HG03066 (cell line): ENCODE data around the gene PIWIL4.
"Not testable (repeated sequence)": the region's sequence is repeated elsewhere in the genome, so short reads cannot be mapped to it uniquely, and the experiment has no call there.

Source experiments
- ATAC-seq: cut with Tn5 transposase; IDR thresholded peaks from one replicate; pipeline ENCODE4 v1.9.1; 2021; ENCODE audit warnings: low read depth; ENCODE audit not compliant: unreplicated experiment

PIWIL4 gene

DNA sequence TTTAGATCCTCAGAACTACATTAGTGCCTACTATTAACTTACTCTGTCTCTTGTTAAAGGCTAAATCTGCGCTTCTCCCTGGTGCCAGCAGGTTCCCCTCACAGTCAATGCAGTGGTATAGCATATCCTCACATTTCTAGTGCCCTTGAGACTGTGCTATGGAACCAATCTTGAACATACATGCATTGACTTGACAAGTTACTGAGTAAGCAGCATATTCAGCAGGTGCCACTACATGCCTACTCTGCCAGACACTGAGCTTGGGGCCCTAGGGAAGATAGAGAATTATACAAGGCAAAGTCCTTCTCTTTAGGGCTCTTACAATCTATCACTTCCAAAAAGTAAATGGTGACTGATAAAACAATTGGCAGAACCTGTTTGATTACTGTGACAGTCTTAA is 20.3 kb upstream of the PIWIL4 start:
- ATAC-seq, result no peak

DNA sequence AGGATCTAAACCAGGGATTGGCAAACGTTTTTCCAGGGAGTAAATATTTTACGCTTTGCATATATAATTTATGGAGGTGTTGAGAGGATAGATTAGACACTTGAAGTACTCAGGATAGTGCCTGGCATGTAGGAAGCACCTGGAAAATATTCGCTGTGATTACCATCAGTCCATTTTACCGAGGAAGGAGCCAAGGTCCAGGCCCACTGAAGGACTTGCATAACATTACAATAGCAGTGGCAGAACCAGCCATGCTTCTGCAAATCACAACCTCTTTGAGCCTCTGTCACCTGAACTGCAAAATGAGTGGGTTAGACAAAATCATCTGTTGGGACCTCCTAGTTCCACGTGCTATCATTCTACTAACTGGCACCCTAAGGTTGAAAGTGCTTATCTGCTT is 18.0 kb upstream of the PIWIL4 start:
- no peak for ATAC-seq

DNA sequence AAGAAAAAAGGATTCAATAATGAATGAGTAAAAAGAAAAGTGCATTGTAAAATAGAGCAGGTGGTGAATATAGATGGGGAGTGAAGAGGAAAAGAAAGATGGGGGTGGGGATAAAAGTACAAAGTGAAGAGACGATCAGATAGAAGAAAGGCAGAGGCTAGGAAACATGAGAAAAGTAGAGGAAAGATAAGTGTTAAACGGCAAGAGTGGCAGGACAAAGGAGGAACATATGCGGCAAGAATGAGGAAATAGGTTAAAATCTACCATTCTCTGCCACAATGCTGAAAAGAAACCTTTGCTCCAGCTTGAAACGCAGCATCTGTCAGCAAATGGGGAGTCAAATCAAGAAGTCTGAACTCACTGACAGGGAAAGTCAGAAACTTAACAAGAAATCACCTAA is 16.7 kb upstream of the PIWIL4 start:
- ATAC-seq, result no peak

DNA sequence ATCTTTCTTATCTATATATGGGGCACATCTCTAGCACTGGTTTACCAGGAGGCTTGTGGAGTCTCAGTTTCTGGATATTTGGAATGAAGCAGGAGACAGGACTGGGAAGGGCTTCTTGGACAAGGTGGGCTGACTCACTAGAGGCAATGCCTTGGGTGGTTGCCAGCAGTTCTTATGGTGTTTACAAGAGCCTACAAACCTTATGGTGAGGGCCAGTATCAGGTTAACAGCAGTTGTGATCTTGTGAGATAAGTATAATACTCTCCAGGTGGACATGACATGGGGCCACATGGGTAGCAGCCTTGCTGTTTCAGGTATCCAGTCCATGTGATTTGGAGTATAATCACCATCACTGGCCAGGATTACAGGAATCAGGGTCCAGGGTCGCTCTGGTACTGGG is 13.2 kb upstream of the PIWIL4 start:
- ATAC-seq, result no peak

DNA sequence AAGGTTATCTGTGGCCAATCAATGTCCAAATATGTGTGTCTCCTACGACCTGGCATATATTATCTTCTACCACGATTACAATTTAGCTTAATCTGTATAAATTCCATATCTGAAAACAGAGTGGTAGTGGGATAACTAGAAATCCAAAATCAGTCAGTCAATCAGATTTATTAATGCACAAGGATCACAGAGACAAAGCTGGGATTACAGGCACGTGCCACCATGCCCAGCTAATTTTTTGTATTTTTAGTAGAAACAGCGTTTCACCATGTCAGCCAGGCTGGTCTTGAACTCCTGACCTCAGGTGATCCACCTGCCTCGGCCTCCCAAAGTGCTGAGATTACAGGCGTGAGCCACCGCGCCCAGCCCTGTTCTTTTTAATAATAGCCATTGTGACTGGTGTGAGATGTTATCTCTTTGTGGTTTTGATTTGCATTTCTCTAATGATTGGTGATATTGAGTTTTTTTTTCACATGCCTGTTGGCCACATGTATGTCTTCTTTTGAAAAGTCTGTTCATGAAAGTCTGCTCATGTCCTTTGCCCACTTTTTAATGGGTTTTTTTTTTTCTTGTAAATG is 11.3 kb upstream of the PIWIL4 start:
- not testable (repeated sequence) for ATAC-seq

DNA sequence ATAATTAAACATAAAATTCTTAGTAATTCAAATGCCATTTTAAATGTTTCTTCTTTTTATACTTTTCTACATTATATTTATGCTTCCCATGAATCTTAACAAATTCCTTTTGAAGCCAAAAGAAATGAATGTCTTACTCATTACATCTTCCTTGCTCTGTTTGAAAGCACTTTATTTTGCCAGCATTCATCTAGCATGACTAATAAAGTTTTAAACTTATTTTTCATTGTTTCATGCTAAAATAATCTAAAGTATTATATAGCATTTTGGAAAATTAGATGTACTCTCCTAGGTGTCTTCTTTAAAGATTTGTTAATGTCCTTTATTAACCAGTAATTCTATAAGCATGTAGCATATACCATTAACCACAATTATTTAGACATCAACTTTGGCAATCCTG is 9.7 kb upstream of the PIWIL4 start:
- ATAC-seq, result no peak

DNA sequence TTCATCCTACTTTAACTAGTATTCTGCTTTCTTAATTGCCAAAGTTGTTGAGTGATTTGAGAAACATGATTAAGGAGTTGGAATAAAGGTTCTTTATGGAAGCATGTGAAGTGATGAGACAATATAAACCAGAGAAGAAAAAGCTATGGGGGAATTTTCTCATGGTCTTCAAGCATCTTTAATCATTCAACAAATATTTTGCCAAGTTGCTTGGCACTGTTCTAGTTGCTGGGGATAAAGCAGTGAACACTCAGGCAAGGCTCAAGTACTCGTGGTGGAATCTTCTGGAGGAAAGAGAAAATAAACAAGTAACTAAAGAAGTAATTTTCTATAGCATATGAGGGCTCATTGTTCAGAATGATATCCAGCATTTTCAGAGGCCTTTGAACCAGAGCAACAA is 9.2 kb upstream of the PIWIL4 start:
- no peak for ATAC-seq

DNA sequence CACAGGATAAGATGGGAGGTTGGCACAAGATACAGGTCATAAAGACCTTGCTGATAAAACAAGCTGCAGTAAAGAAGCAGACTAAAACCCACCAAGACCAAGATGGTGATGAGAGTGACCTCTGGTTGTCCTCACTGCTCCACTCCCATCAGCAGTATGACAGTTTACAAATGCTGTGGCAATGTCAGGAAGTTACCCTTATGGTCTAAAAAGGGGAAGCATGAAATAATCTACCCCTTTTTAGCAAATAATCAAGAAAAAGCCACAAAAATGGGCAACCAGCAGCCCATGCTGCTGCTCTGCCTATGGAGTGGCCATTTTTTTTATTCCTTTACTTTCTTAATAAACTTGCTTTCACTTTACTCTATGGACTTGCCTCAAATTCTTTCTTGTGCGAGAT is 8.7 kb upstream of the PIWIL4 start:
- ATAC-seq, result no peak

DNA sequence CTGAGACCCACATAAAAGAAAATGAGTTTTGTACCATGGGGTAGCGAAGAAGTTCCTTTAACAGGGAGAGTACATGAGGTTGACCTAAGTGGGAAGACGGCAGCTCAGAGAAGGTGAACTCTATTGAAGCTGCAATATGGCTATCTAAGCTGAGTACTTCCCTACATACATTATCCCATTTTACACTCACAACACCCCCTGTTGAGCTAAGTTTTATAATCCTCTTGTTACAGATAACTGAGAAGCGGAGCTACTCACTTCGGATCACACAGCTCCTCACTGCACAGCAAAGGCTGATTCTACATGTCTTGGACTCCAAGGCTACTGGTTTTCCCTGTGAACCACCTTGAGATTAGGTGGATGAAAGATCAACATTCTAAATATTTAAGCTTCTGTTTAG is 8.2 kb upstream of the PIWIL4 start:
- ATAC-seq, result no peak

DNA sequence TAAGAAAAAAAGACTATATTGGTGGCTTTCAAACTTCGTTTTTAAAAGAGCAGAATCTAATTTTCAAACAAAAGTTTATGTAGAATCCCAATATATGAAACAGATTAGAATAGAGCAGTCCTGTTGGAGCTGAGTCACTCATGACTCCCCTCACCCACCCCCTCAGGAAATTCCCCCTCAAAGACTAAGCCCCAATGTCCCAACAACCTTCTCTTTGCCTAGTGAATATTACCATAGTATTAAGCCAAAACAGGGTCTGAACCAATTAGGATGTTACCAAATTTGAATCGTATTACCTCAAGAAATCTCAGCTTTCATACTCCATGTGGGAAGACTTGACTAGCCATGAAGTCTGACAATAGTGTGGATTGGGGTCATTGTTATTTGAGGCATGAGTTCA is 7.8 kb upstream of the PIWIL4 start:
- no peak for ATAC-seq

DNA sequence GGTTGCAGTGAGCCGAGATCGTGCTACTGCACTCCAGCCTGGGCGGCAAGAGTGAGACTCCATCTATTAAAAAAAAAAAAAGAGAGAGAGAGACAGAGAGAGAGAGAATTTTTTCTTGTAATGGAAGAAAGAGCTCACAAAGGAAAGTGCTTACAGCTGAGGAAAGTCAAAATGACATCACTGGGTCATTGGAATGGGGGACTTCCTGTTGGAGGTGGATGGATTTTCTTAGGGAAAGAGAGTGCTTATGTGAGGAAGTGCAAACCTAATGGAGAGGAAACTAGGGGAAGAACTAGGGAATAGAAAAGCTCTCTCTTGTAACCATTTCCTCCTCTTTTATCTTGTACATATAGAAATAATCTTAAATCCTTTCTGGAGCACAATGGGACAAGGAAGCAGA is 6.3 kb upstream of the PIWIL4 start:
- ATAC-seq, result no peak

DNA sequence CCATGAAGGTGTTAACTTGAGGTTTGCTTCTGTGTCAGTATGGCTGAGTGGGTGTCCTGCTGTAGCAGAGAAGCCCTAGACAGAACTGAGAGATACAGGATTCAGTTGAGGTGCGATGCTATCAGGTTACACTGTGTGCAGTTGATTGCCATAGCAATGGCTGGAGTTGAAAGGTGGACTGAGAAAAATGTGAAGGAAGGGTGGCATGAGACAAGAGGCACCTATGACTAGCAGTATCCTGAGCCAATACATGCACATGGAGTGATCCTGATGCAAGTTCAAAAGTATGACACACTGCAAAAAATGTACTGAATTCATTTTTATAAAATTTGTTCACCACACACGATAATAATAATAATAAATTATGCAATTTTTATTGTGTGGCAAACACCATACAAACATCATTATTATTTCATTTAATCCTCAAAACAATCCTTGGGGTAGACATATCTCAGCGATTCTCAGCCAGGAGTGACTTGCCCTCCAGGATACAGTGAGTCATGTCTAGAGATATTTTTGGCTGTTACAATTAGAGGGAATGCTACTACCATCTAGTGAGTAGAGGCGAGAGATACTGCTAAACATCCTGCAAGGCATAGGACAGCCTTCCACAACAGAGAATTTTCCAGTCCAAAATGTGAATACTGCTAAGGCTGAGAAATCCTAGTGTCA is 3.9 kb upstream of the PIWIL4 start:
- ATAC-seq, result no peak

DNA sequence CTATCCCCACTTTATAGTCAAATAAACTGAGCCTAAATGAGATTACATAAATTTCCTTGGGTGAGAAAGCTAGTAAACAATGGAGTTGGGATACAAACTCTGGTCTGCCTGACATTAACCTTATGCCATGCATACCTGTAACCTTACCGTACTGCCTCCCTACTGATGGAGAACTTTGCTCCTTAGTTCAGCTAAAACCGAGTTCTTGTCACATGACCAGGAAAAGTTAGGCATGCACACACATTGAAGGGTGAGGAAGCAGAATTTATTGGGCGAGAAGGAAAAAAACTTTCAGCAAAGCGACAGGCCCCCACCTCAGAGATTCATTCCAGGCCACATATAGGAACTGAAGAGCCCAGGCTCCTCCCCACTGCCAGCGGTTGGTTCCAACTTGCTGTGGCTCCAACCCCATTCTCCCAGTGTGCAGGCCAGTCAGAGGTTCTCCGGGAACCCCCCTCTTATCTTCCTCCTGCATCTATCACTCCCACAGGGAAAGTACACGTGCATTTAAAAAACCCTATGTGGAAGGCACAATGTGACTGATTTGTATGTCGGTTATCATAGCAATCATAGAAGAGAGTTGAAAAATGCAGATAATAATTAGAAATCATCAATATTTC is 3.2 kb upstream of the PIWIL4 start:
- ATAC-seq, result no peak

DNA sequence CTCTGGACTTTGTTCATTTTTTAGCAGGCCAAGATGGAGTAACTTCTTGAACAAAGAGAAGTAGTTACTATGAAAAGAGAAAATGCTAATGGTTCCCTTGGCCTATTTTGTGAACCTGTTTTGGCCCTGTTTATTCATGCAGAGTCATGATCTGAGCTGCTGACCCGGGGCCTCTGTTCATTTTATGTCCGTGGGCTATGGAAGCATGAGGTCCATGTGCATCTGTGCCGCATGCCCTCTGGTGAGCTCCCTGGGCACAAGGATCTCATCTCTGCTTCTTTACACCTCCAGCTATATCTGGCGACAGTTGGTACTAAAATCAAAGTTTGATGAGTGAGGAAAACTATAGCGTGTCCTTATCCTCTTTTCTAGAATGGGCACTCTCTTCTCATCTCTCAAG is 1.0 kb downstream of the PIWIL4 start:
- ATAC-seq, result no peak

DNA sequence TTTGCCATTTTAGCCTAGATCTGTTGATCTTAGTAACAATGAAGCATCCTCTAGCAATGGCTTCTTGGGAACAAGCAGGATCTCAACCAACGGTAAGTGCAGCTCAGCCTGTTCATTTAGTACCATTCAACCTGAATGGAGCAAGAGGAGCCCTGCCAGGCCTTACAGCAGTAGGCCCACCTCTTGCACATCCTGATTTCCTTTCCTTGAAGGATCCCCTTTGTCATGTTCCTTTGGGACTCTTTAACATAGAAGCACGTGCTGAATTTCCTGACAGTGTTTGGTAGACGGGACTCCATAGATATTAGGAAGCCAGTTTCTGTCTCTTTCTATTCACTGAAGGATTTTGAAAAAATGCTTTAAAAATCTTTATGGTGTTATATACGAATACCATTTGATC is 1.5 kb downstream of the PIWIL4 start:
- no peak for ATAC-seq

DNA sequence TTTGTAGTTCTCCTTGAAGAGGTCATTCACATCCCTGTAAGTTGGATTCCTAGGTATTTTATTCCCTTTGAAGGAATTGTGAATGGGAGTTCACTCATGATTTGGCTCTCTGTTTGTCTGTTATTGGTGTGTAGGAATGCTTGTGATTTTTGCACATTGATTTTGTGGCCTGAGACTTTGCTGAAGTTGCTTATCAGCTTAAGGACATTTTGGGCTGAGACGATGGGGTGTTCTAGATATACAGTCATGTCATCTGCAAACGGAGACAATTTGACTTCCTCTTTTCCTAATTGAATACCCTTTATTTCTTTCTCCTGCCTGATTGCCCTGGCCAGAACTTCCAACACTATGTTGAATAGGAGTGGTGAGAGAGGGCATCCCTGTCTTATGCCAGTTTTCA is 5.8 kb downstream of the PIWIL4 start:
- not testable (repeated sequence) for ATAC-seq

DNA sequence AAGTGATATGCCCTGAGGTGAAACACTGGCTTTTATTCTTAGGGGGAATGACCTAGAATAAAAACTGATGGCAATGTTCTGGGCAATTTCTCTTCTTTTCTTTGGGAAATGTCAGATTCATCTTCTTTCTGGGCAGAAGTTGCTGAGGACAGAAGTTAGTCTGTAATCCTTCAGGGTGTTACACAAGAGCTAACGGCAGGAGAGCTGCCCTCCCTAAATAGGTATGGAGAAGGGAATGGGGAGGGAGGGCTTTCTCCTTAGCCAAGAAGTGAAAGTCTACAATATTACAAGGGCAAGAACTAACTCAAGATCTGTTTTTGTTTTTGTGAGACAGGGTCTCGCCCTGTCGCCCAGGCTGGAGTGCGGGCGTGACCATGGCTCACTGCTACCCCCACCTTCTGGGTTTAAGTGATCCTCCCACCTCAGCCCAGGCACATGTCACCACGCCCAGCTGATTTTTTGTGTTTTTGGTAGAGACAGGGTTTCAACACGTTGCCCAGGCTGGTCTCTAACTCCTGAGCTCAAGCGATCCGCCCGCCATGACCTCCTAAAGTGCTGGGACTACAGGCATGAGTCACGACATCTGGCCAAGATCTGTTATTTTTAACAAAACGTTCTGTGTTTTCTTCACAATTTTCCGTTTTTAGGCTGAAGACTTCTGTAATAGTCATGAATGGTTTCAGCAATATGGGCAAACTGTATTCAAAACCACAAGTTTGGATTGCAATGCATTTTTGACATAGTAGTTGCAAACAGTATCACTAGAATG is 7.2 kb downstream of the PIWIL4 start:
- ATAC-seq, result no peak

DNA sequence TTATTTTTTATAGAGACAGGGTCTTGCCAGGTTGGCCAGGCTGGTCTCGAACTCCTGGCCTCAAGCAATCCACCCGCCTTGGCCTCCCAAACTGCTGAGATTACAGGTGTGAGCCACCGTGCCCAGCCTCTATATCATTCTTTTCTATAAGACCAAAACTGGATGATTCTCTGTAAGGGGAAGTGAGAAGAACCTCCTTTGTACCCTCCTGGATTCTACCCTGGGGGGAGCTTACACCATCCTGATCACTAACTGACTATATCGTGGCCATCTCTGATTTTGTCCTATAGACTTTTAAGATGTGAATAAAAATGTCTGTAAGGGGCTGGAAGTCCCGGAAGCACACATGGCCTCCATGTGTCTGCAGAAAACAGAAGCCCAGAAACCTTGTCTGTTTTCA is 9.1 kb downstream of the PIWIL4 start:
- no peak for ATAC-seq

DNA sequence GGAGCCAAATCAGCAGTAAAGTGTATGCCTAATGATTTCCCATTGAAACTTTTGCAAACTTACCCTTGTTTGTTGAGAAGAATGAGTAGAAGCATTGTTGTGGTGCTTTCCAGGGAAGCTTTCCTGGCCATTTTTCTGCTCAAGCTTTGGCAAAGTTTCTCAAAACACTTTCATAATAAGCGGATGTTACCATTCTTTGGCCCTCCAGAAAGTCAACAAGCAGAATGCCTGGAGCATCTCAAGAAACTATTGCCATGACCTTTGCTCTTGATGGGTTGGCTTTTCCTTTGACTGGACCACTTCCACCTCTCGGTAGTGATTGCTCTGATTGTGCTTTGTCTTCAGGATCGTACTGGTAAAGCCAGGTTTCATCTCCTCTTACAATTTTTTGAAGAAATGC is 10.7 kb downstream of the PIWIL4 start:
- ATAC-seq, result no peak

DNA sequence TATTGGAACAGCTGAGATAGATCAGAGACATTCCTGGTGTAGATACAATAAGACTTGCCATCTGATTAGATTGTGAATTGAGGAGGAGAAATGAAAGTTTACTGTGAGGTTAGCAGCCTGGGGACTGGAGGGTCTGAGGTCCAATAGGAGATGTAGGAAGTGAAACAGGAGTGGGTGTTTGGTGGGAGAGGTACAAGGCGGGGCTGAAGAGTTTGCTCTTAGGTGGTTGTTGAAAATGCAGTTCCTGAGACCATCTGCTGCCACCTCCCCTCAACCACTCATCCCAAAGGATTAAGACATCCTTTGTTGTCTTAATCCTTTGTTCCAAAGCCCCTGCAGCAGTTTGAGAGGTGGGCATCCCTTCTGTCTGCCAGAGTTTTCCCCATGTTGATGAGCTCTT is 14.8 kb downstream of the PIWIL4 start:
- peak; percentile 67 for ATAC-seq

DNA sequence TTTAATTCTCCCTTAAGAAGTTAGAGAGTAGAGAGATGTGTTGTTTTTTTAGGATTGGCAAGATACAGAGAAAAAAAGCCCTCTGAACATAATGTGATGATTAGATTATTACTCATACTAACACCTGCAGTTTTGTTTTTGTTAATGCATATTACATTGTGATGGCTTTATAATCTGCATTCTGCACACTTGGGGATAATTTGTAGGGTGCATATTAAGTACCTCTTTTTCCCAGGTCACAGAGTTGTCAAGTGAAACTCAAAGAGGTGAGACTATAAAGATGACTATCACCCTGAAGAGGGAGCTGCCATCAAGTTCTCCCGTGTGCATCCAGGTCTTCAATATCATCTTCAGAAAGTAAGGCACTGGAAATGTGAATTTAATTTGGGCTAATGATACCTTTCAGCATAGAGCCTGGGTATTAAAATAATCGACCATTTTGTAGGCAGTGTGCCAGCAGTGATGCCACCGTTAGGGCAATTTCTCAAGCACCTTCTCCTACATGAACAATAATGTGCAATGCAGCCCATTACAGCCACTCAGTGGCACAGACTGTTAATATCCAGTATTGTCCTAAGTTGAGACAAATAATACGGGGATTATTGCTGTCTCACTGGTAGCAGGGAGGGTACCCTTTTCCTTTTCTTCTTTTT is 16.2 kb downstream of the PIWIL4 start:
- no peak for ATAC-seq
